GM23338 (cell line): ENCODE results near the gene SCN9A.

ENCODE experiments used
- CREB1 ChIP-seq: fragments of 250-450 bp; sonication (Bioruptor Pico); IDR thresholded peaks from 2 replicates; pipeline ENCODE4 v1.5.0; 2020; ENCODE audit warnings: low read depth, mild to moderate bottlenecking, moderate library complexity
- EZH2phosphoT487 ChIP-seq: fragments of 200-600 bp; sonication (generic); IDR thresholded peaks from one replicate; pipeline ENCODE4 v1.8.1; 2018; ENCODE audit warnings: antibody characterized with exemption; ENCODE audit not compliant: unreplicated experiment
- POLR2AphosphoS5 ChIP-seq: IDR thresholded peaks from 2 replicates; pipeline ENCODE4 v1.6.1; 2016; ENCODE audit warnings: antibody characterized with exemption, low read depth
- STAT1 ChIP-seq: IDR thresholded peaks from one replicate; pipeline ENCODE4 v1.6.1; 2016; ENCODE audit warnings: antibody characterized with exemption; ENCODE audit not compliant: unreplicated experiment
- ZNF331 ChIP-seq: fragments of 250-450 bp; sonication (Bioruptor Pico); IDR thresholded peaks from 2 replicates; pipeline ENCODE4 v1.5.0; 2020; ENCODE audit warnings: low read depth, mild to moderate bottlenecking, moderate library complexity
- TF ChIP-seq, protein P1 (sequence below), 2 experiments: fragments of 200-600 bp in 1 of 2; sonication (generic) in 1 of 2; conservative IDR thresholded peaks; 2 replicates each; pipeline versions ENCODE4 v1.5.1 to v1.6.1; 2016 to 2017; ENCODE audit warnings: antibody characterized with exemption in 2 of 2, low read depth in 2 of 2, mild to moderate bottlenecking in 2 of 2, moderate library complexity in 1 of 2
- TF ChIP-seq, protein P2 (sequence below): IDR thresholded peaks from one replicate; pipeline ENCODE4 v1.6.1; 2018; ENCODE audit warnings: antibody characterized with exemption; ENCODE audit not compliant: unreplicated experiment
- TF ChIP-seq, protein P3 (sequence below): fragments of 250-450 bp; sonication (Bioruptor Pico); IDR thresholded peaks from 2 replicates; pipeline ENCODE4 v1.5.0; 2020; ENCODE audit warnings: mild to moderate bottlenecking, moderate library complexity

DNA sequence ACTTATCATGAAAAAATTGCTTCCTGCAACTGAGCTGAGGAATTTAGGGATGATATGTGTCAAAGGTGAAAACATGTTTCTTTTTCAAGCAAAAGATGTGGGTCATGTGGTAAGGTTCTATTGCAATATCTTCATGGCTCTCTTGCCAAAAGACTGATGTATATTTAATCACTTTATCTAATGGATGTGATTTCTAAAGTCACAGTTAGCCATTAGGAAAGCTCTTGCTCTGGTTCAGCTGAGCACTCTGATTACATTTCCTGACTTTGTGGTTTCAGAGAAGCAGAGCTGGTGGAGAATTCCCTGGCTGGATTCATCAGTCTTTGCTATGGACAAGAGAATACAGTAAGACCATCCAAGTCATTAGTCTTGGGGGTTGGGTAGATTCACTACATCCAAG is 24.4 kb downstream of the SCN9A start:
- TF ChIP-seq ZNF331 (CRISPR knock-in tag) (no peak), POLR2AphosphoS5 (no peak), EZH2phosphoT487 (no peak), STAT1 (no peak), CREB1 (CRISPR knock-in tag) (no peak)
- TF ChIP-seq, protein P1, sequence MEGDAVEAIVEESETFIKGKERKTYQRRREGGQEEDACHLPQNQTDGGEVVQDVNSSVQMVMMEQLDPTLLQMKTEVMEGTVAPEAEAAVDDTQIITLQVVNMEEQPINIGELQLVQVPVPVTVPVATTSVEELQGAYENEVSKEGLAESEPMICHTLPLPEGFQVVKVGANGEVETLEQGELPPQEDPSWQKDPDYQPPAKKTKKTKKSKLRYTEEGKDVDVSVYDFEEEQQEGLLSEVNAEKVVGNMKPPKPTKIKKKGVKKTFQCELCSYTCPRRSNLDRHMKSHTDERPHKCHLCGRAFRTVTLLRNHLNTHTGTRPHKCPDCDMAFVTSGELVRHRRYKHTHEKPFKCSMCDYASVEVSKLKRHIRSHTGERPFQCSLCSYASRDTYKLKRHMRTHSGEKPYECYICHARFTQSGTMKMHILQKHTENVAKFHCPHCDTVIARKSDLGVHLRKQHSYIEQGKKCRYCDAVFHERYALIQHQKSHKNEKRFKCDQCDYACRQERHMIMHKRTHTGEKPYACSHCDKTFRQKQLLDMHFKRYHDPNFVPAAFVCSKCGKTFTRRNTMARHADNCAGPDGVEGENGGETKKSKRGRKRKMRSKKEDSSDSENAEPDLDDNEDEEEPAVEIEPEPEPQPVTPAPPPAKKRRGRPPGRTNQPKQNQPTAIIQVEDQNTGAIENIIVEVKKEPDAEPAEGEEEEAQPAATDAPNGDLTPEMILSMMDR (conservative IDR thresholded peaks at IDR 0.05; ENCODE audit: low read depth in 2 of 2): no peak
- TF ChIP-seq, protein P2, sequence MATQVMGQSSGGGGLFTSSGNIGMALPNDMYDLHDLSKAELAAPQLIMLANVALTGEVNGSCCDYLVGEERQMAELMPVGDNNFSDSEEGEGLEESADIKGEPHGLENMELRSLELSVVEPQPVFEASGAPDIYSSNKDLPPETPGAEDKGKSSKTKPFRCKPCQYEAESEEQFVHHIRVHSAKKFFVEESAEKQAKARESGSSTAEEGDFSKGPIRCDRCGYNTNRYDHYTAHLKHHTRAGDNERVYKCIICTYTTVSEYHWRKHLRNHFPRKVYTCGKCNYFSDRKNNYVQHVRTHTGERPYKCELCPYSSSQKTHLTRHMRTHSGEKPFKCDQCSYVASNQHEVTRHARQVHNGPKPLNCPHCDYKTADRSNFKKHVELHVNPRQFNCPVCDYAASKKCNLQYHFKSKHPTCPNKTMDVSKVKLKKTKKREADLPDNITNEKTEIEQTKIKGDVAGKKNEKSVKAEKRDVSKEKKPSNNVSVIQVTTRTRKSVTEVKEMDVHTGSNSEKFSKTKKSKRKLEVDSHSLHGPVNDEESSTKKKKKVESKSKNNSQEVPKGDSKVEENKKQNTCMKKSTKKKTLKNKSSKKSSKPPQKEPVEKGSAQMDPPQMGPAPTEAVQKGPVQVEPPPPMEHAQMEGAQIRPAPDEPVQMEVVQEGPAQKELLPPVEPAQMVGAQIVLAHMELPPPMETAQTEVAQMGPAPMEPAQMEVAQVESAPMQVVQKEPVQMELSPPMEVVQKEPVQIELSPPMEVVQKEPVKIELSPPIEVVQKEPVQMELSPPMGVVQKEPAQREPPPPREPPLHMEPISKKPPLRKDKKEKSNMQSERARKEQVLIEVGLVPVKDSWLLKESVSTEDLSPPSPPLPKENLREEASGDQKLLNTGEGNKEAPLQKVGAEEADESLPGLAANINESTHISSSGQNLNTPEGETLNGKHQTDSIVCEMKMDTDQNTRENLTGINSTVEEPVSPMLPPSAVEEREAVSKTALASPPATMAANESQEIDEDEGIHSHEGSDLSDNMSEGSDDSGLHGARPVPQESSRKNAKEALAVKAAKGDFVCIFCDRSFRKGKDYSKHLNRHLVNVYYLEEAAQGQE: no peak
- TF ChIP-seq, protein P3, sequence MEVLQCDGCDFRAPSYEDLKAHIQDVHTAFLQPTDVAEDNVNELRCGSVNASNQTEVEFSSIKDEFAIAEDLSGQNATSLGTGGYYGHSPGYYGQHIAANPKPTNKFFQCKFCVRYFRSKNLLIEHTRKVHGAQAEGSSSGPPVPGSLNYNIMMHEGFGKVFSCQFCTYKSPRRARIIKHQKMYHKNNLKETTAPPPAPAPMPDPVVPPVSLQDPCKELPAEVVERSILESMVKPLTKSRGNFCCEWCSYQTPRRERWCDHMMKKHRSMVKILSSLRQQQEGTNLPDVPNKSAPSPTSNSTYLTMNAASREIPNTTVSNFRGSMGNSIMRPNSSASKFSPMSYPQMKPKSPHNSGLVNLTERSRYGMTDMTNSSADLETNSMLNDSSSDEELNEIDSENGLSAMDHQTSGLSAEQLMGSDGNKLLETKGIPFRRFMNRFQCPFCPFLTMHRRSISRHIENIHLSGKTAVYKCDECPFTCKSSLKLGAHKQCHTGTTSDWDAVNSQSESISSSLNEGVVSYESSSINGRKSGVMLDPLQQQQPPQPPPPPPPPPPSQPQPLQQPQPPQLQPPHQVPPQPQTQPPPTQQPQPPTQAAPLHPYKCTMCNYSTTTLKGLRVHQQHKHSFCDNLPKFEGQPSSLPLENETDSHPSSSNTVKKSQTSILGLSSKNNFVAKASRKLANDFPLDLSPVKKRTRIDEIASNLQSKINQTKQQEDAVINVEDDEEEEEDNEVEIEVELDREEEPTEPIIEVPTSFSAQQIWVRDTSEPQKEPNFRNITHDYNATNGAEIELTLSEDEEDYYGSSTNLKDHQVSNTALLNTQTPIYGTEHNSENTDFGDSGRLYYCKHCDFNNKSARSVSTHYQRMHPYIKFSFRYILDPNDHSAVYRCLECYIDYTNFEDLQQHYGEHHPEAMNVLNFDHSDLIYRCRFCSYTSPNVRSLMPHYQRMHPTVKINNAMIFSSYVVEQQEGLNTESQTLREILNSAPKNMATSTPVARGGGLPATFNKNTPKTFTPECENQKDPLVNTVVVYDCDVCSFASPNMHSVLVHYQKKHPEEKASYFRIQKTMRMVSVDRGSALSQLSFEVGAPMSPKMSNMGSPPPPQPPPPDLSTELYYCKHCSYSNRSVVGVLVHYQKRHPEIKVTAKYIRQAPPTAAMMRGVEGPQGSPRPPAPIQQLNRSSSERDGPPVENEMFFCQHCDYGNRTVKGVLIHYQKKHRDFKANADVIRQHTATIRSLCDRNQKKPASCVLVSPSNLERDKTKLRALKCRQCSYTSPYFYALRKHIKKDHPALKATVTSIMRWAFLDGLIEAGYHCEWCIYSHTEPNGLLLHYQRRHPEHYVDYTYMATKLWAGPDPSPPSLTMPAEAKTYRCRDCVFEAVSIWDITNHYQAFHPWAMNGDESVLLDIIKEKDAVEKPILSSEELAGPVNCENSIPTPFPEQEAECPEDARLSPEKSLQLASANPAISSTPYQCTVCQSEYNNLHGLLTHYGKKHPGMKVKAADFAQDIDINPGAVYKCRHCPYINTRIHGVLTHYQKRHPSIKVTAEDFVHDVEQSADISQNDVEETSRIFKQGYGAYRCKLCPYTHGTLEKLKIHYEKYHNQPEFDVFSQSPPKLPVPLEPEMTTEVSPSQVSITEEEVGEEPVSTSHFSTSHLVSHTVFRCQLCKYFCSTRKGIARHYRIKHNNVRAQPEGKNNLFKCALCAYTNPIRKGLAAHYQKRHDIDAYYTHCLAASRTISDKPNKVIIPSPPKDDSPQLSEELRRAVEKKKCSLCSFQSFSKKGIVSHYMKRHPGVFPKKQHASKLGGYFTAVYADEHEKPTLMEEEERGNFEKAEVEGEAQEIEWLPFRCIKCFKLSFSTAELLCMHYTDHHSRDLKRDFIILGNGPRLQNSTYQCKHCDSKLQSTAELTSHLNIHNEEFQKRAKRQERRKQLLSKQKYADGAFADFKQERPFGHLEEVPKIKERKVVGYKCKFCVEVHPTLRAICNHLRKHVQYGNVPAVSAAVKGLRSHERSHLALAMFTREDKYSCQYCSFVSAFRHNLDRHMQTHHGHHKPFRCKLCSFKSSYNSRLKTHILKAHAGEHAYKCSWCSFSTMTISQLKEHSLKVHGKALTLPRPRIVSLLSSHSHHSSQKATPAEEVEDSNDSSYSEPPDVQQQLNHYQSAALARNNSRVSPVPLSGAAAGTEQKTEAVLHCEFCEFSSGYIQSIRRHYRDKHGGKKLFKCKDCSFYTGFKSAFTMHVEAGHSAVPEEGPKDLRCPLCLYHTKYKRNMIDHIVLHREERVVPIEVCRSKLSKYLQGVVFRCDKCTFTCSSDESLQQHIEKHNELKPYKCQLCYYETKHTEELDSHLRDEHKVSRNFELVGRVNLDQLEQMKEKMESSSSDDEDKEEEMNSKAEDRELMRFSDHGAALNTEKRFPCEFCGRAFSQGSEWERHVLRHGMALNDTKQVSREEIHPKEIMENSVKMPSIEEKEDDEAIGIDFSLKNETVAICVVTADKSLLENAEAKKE: no peak
